HCT116 (cell line): ENCODE results near the gene HS6ST3. TPM values are rescaled to one million over a fixed set of nuclear protein-coding genes. Genes with fewer than 3 reads are reported as not detected.

Experiments
- ATAC-seq: fragments of 200-7000 bp; cut with Tn5 transposase; 2 replicates; pipeline ENCODE4 v1.9.1; 2020; ENCODE audit warnings: mild to moderate bottlenecking, moderate library complexity
- BruUV-seq: library from RNA; stranded (reverse); fragments of 400-500 nt; replicated peaks from 2 replicates; lab custom pipeline; 2021; lab: Mats Ljungman, UMichigan
- CTCF ChIA-PET: fragments of 300-600 bp; sonication (Branson Sonifier 250); formaldehyde crosslinking; loops from one replicate; lab custom pipeline; 2021; ENCODE audit warnings: antibody characterized with exemption; lab: Charles Lee
- POLR2A ChIA-PET: fragments of 300-600, 350-600 bp; sonication (Branson Sonifier 250); formaldehyde crosslinking; loops from one replicate; lab custom pipeline; 2021; ENCODE audit warnings: antibody characterized with exemption; lab: Charles Lee
- RAD21 ChIA-PET, 2 experiments: fragments of 300-600 bp; sonication (Branson Sonifier 250); formaldehyde crosslinking; loops; one replicate each; lab custom pipeline; 2023; ENCODE audit warnings: low total read pairs in 2 of 2; ENCODE audit not compliant: uncharacterized antibody in 2 of 2, unreplicated experiment in 2 of 2, low non-redundant PET in 1 of 2; lab: Charles Lee
- DNase-seq: peaks from one replicate; pipeline ENCODE4 v3.0.0-alpha.2; 2010; ENCODE audit warnings: low read depth, low spot score
- H2AFZ ChIP-seq: fragments of 200-600 bp; shearing (Covaris generic), sonication (generic); 2 replicates; pipeline ENCODE4 v1.6.1; 2017; ENCODE audit warnings: low read depth, mixed run types, mixed read lengths, antibody characterized with exemption, low read length; ENCODE audit not compliant: poor library complexity, severe bottlenecking
- H3K27ac ChIP-seq: 2 replicates; pipeline ENCODE4 v1.5.1; 2012; ENCODE audit warnings: low read depth, low read length
- H3K27me3 ChIP-seq: fragments of 200-600 bp; sonication (generic); 2 replicates; pipeline ENCODE4 v1.6.1; 2016; ENCODE audit warnings: mixed run types, low read length, mixed read lengths; ENCODE audit not compliant: insufficient read depth
- H3K36me3 ChIP-seq, 2 experiments: fragments of 200-500 bp in 1 of 2; fragments of 200-600 bp in 1 of 2; sonication (Bioruptor generic) in 1 of 2; sonication (generic) in 1 of 2; 2 replicates each; pipeline versions ENCODE4 v1.5.1 to v1.6.1; 2014 to 2016; ENCODE audit warnings: low read length in 2 of 2, inconsistent platforms in 1 of 2, mixed read lengths in 1 of 2, mixed run types in 1 of 2; ENCODE audit not compliant: insufficient read depth in 2 of 2, control insufficient read depth in 1 of 2
- H3K4me1 ChIP-seq, 2 experiments: fragments of 200-600 bp in 1 of 2; sonication (generic) in 1 of 2; 2 replicates each; pipeline versions ENCODE4 v1.5.1 to v1.6.1; 2012 to 2017; ENCODE audit warnings: low read length in 2 of 2, inconsistent platforms in 1 of 2, mild to moderate bottlenecking in 1 of 2, mixed read lengths in 1 of 2, mixed run types in 1 of 2, moderate library complexity in 1 of 2; ENCODE audit not compliant: insufficient read depth in 2 of 2, control insufficient read depth in 1 of 2
- H3K4me2 ChIP-seq: fragments of 200-600 bp; sonication (generic); 2 replicates; pipeline ENCODE4 v1.6.1; 2017; ENCODE audit warnings: mixed run types, low read length, mixed read lengths
- H3K4me3 ChIP-seq, 2 experiments: fragments of 200-600 bp in 1 of 2; sonication (generic) in 1 of 2; replicated peaks in 1 of 2; 2 replicates each; pipeline ENCODE4 v1.5.1; 2011 to 2016; ENCODE audit warnings: low read length in 2 of 2, control low read depth in 1 of 2, low read depth in 1 of 2, mild to moderate bottlenecking in 1 of 2, mixed read lengths in 1 of 2, mixed run types in 1 of 2
- H3K79me2 ChIP-seq: fragments of 200-600 bp; sonication (generic); 2 replicates; pipeline ENCODE4 v1.6.1; 2017; ENCODE audit warnings: mild to moderate bottlenecking, mixed run types, low read length, moderate library complexity, mixed read lengths; ENCODE audit not compliant: insufficient read depth
- H3K9ac ChIP-seq: fragments of 200-600 bp; sonication (generic); 2 replicates; pipeline ENCODE4 v1.6.1; 2016; ENCODE audit warnings: low read length, mixed read lengths
- H3K9me2 ChIP-seq: fragments of 200-600 bp; sonication (generic), shearing (Covaris generic); 2 replicates; pipeline ENCODE4 v1.6.1; 2017; ENCODE audit warnings: mixed run types, mild to moderate bottlenecking, moderate library complexity; ENCODE audit not compliant: insufficient read depth
- H3K9me3 ChIP-seq, 2 experiments: fragments of 200-500 bp in 1 of 2; fragments of 200-600 bp in 1 of 2; sonication (Bioruptor generic) in 1 of 2; sonication (generic) in 1 of 2; 2 replicates each; pipeline ENCODE4 v1.6.1; 2014 to 2017; ENCODE audit warnings: low read length in 2 of 2, mixed read lengths in 2 of 2, inconsistent platforms in 1 of 2, low read depth in 1 of 2, mild to moderate bottlenecking in 1 of 2, mixed run types in 1 of 2, moderate library complexity in 1 of 2; ENCODE audit not compliant: control insufficient read depth in 1 of 2, insufficient read depth in 1 of 2
- H4K20me1 ChIP-seq: fragments of 200-600 bp; sonication (generic), shearing (Covaris generic); 2 replicates; pipeline ENCODE4 v1.6.1; 2017; ENCODE audit warnings: mixed run types, mild to moderate bottlenecking, moderate library complexity; ENCODE audit not compliant: insufficient read depth
- ATF3 ChIP-seq: IDR thresholded peaks from 2 replicates; pipeline ENCODE4 v1.6.1; 2012
- EGR1 ChIP-seq: IDR thresholded peaks from 2 replicates; pipeline ENCODE4 v1.6.1; 2012; ENCODE audit warnings: low read depth
- FOSL1 ChIP-seq: IDR thresholded peaks from 2 replicates; pipeline ENCODE4 v1.6.1; 2012; ENCODE audit warnings: low read depth
- RAD21 ChIP-seq: IDR thresholded peaks from 2 replicates; pipeline ENCODE4 v1.6.1; 2012; ENCODE audit warnings: low read depth, mild to moderate bottlenecking
- SRF ChIP-seq: IDR thresholded peaks from 2 replicates; pipeline ENCODE4 v1.6.1; 2012; ENCODE audit warnings: low read depth
- TCF7L2 ChIP-seq: IDR thresholded peaks from 2 replicates; pipeline ENCODE4 v1.7.0; 2011; ENCODE audit warnings: borderline replicate concordance, inconsistent platforms; ENCODE audit not compliant: insufficient read depth, insufficient read length; ENCODE audit errors: extremely low read depth
- intact Hi-C: fragments of 100-400 bp; cut with micrococcal nuclease; formaldehyde crosslinking; loops from 2 replicates; pipeline ENCODE4 v1.10.0; 2022
- total RNA-seq: library from RNA; stranded (reverse); gene quantifications from one replicate; pipeline ENCODE4 v1.2.1, GENCODE V29; 2021; ENCODE audit not compliant: unreplicated experiment

The HS6ST3 gene
- total RNA-seq, 1 experiment from 2014 or later = 0.10 TPM

- no TSS peak for BruUV-seq
Observed at GRCh38 chr13:96178759-96179158, 88.9 kb downstream of the HS6ST3 start.

GRCh38 chr13:96179309-96179708 is 89.4 kb downstream of the HS6ST3 start:
- no TSS peak for BruUV-seq
- Histone ChIP-seq H3K4me3 (no peak overlapping the region), H3K9me3 (no peaks in the 10 kb centered on the region), H3K36me3 (no peaks in the 10 kb centered on the region), H4K20me1 (no peaks in the 10 kb centered on the region), H3K9me2 (no peaks in the 10 kb centered on the region), H3K27ac (no peak overlapping the region), H2AFZ (no peak overlapping the region), H3K9ac (no peak overlapping the region), H3K27me3 (peaks cover 14% of the 10 kb centered on the region), H3K4me1 (no peaks in the 10 kb centered on the region), H3K79me2 (no peaks in the 10 kb centered on the region), H3K4me2 (no peak overlapping the region)
- ATAC-seq = no peak
- intact Hi-C loops = no loop called here
- no peak for DNase-seq
- TF ChIP-seq EGR1 (no peak), SRF (no peak), RAD21 (no peak), FOSL1 (no peak), TCF7L2 (no peak)
- POLR2A ChIA-PET = no interaction called here
- CTCF ChIA-PET = no interaction called here
- RAD21 ChIA-PET = no interaction called here

More at GRCh38 chr13:96178759-96179158, 88.9 kb downstream of the HS6ST3 start:
- Histone ChIP-seq H3K79me2 (no peaks in the 10 kb centered on the region), H3K4me3 (no peak overlapping the region), H3K36me3 (no peaks in the 10 kb centered on the region), H4K20me1 (no peaks in the 10 kb centered on the region)
- POLR2A ChIA-PET = no interaction called here
- DNase-seq (no peak), ATAC-seq (no peak)
- no peak for TF ChIP-seq ATF3
- TF ChIP-seq, all 23 proteins: peak for 0
- Histone ChIP-seq H3K4me1 (no peaks in the 10 kb centered on the region), H3K27me3 (peaks cover 16% of the 10 kb centered on the region), H3K4me2 (no peak overlapping the region), H3K9ac (no peak overlapping the region), H2AFZ (no peak overlapping the region), H3K9me3 (no peaks in the 10 kb centered on the region), H3K27ac (no peak overlapping the region), H3K9me2 (no peaks in the 10 kb centered on the region)
- intact Hi-C loops = no loop called here
- ChIA-PET CTCF (no interaction called here), RAD21 (no interaction called here)
